ENCODE results near the gene LRRC73. TPM values are rescaled to one million over a fixed set of nuclear protein-coding genes. Genes with fewer than 3 reads are reported as not detected.

Gene LRRC73
- total RNA-seq, 1 experiment from 2014 or later = 0.14 TPM

- no peaks in the 10 kb centered on the region for H3K9me3 ChIP-seq (replicated peaks)
- peaks cover 59% of the 10 kb centered on the region for H3K36me3 ChIP-seq
- H3K4me3 ChIP-seq = no peak overlapping the region
- no peaks in the 10 kb centered on the region; the same call in 1 of the 2 replicates for H3K4me1 ChIP-seq
- H3K27ac ChIP-seq = no peak overlapping the region
- DNase-seq = no peak
- no peaks in the 10 kb centered on the region for H3K27me3 ChIP-seq
These were observed 10.0 kb upstream of the LRRC73 start for GRCh38 chr6:43520097-43520496.

GRCh38 chr6:43517505-43518357, 7.6 kb upstream of the LRRC73 start:
- Histone ChIP-seq H3K27me3 (no peaks in the 10 kb centered on the region), H3K9me3 (replicated peaks) (no peaks in the 10 kb centered on the region), H3K4me1 (no peaks in the 10 kb centered on the region; the same call in 1 of the 2 replicates), H3K36me3 (peaks cover 38% of the 10 kb centered on the region), H3K4me3 (peak overlapping the region; percentile 76), H3K27ac (peak overlapping the region; percentile 81)
- DNase-seq = no peak

- peak within 1 kb of the TSS; percentile 81 for H3K27ac ChIP-seq
- H3K36me3 ChIP-seq = peaks cover 30% of the 10 kb centered on the region
- no peaks in the 10 kb centered on the region for H3K27me3 ChIP-seq
- H3K4me1 ChIP-seq = no peaks in the 10 kb centered on the region; the same call in 1 of the 2 replicates
- peak; percentile 98 to 99 for DNase-seq
- H3K4me3 ChIP-seq = peak within 1 kb of the TSS; percentile 76
- no peaks in the 10 kb centered on the region for H3K9me3 ChIP-seq (replicated peaks)
These were observed 6.8 kb upstream of the LRRC73 start, which contains the start of the genes POLR1C and YIPF3 for GRCh38 chr6:43516697-43517504. TSS of gene POLR1C (plus strand) at chr6:43517089. CDS start at chr6:43517110, 21 bp downstream. TSS of gene YIPF3 (minus strand) at chr6:43516926. CDS start at chr6:43516807, 119 bp downstream.

GRCh38 chr6:43516367-43516696, 6.2 kb upstream of the LRRC73 start:
- peaks cover 24% of the 10 kb centered on the region for H3K36me3 ChIP-seq
- H3K27ac ChIP-seq = peak overlapping the region; percentile 81
- DNase-seq = no peak
- H3K4me3 ChIP-seq = peak overlapping the region; percentile 76
- H3K27me3 ChIP-seq = no peaks in the 10 kb centered on the region
- H3K4me1 ChIP-seq = no peaks in the 10 kb centered on the region; the same call in 1 of the 2 replicates
- H3K9me3 ChIP-seq (replicated peaks) = no peaks in the 10 kb centered on the region

GRCh38 chr6:43515808-43516207, 5.7 kb upstream of the LRRC73 start:
- DNase-seq = no peak
- H3K4me3 ChIP-seq = peak overlapping the region; percentile 76
- peaks cover 19% of the 10 kb centered on the region for H3K36me3 ChIP-seq
- H3K27ac ChIP-seq = no peak overlapping the region; the same call in 1 of the 2 replicates
- H3K4me1 ChIP-seq = no peaks in the 10 kb centered on the region; the same call in 1 of the 2 replicates
- H3K9me3 ChIP-seq (replicated peaks) = no peaks in the 10 kb centered on the region
- H3K27me3 ChIP-seq = no peaks in the 10 kb centered on the region

- no peaks in the 10 kb centered on the region for H3K27me3 ChIP-seq
- H3K4me1 ChIP-seq = no peaks in the 10 kb centered on the region; the same call in 1 of the 2 replicates
- H3K4me3 ChIP-seq = no peak overlapping the region
- no peaks in the 10 kb centered on the region for H3K9me3 ChIP-seq (replicated peaks)
- H3K36me3 ChIP-seq = no peaks in the 10 kb centered on the region; the same call in none of the 2 replicates
- no peak overlapping the region for H3K27ac ChIP-seq
- DNase-seq = no peak
These were observed 1.8 kb upstream of the LRRC73 start for GRCh38 chr6:43511824-43512415.

GRCh38 chr6:43510827-43511163, 649 bp upstream of the LRRC73 start:
- peaks cover 4% of the 10 kb centered on the region for H3K36me3 ChIP-seq
- no peak overlapping the region for H3K4me3 ChIP-seq
- no peak overlapping the region for H3K27ac ChIP-seq
- H3K4me1 ChIP-seq = peaks cover 8% of the 10 kb centered on the region
- no peaks in the 10 kb centered on the region for H3K27me3 ChIP-seq
- DNase-seq = no peak
- no peaks in the 10 kb centered on the region for H3K9me3 ChIP-seq (replicated peaks)

GRCh38 chr6:43509142-43509983, 783 bp downstream of the LRRC73 start:
- Histone ChIP-seq H3K4me3 (peak overlapping the region; percentile 55), H3K36me3 (peaks cover 8% of the 10 kb centered on the region; the same call in 1 of the 2 replicates), H3K27me3 (no peaks in the 10 kb centered on the region), H3K27ac (no peak overlapping the region), H3K4me1 (peaks cover 12% of the 10 kb centered on the region), H3K9me3 (replicated peaks) (no peaks in the 10 kb centered on the region)
- no peak for DNase-seq

GRCh38 chr6:43508481-43509141, 1.5 kb downstream of the LRRC73 start:
- no peak for DNase-seq
- Histone ChIP-seq H3K9me3 (replicated peaks) (no peaks in the 10 kb centered on the region), H3K27me3 (no peaks in the 10 kb centered on the region), H3K27ac (no peak overlapping the region), H3K36me3 (peaks cover 13% of the 10 kb centered on the region; the same call in 1 of the 2 replicates), H3K4me1 (peaks cover 12% of the 10 kb centered on the region), H3K4me3 (no peak overlapping the region)

GRCh38 chr6:43506667-43507471, 3.3 kb downstream of the LRRC73 start:
- peak; percentile 72 to 92 for DNase-seq
- peaks cover 22% of the 10 kb centered on the region; the same call in 1 of the 2 replicates for H3K36me3 ChIP-seq
- H3K4me1 ChIP-seq = peaks cover 12% of the 10 kb centered on the region
- no peaks in the 10 kb centered on the region for H3K27me3 ChIP-seq
- no peak overlapping the region for H3K4me3 ChIP-seq
- H3K27ac ChIP-seq = peak overlapping the region; percentile 47; the same call in 1 of the 2 replicates
- H3K9me3 ChIP-seq (replicated peaks) = no peaks in the 10 kb centered on the region

GRCh38 chr6:43506171-43506570, 4.0 kb downstream of the LRRC73 start:
- Histone ChIP-seq H3K27ac (peak overlapping the region; percentile 47), H3K27me3 (no peaks in the 10 kb centered on the region), H3K9me3 (replicated peaks) (no peaks in the 10 kb centered on the region), H3K36me3 (peaks cover 25% of the 10 kb centered on the region), H3K4me3 (no peak overlapping the region), H3K4me1 (peaks cover 12% of the 10 kb centered on the region)
- DNase-seq = peak; percentile 45 to 59

- no peaks in the 10 kb centered on the region for H3K9me3 ChIP-seq (replicated peaks)
- no peak overlapping the region for H3K4me3 ChIP-seq
- peak overlapping the region; percentile 47 for H3K27ac ChIP-seq
- peaks cover 12% of the 10 kb centered on the region for H3K4me1 ChIP-seq
- H3K27me3 ChIP-seq = no peaks in the 10 kb centered on the region
- DNase-seq = peak; percentile 24 to 38
- peaks cover 27% of the 10 kb centered on the region for H3K36me3 ChIP-seq
These were observed 4.4 kb downstream of the LRRC73 start for GRCh38 chr6:43505718-43506117.

Data from SJCRH30 (cell line).